Sigmoid colon (tissue), 7 donors: Measurements from ENCODE around the gene NR1D2. TPM values are rescaled to one million over a fixed set of nuclear protein-coding genes. Genes with fewer than 3 reads are reported as not detected.
"Not testable (repeated sequence)": the region's sequence is repeated elsewhere in the genome, so short reads cannot be mapped to it uniquely, and the experiment has no call there.

Experiments used
- DNase-seq: peaks from one replicate; pipeline ENCODE4 v3.0.0-alpha.2; 2019
- H3K27ac ChIP-seq, 4 donors: fragments of 200-600 bp; sonication (generic); one replicate each; pipeline ENCODE4 v1.5.1; 2016 to 2019; ENCODE audit warnings: mild to moderate bottlenecking in 1 of 4
- H3K27me3 ChIP-seq, 3 donors: fragments of 200-600 bp; sonication (generic); one replicate each; pipeline ENCODE4 v1.5.1; 2019; ENCODE audit warnings: mild to moderate bottlenecking in 1 of 3
- H3K36me3 ChIP-seq, 4 donors: fragments of 200-600 bp; sonication (generic); one replicate each; pipeline ENCODE4 v1.5.1; 2016 to 2019
- H3K4me1 ChIP-seq, 4 donors: fragments of 200-600 bp; sonication (generic); one replicate each; pipeline ENCODE4 v1.5.1; 2017 to 2019
- H3K4me3 ChIP-seq, 4 donors: fragments of 200-600 bp; sonication (generic); one replicate each; pipeline ENCODE4 v1.5.1; 2017 to 2019; ENCODE audit warnings: mild to moderate bottlenecking in 2 of 4, moderate library complexity in 1 of 4
- H3K9me3 ChIP-seq, 4 donors: fragments of 200-600 bp in 3 of 4; sonication (generic) in 3 of 4; one replicate each; pipeline versions ENCODE4 v1.5.1 to v1.6.1; 2013 to 2019
- CTCF ChIP-seq, 4 experiments: fragments of 450-650 bp in 3 of 4; fragments of 200-600 bp in 1 of 4; IDR thresholded peaks; one replicate each; pipeline ENCODE4 v1.5.1; 2016 to 2019; ENCODE audit warnings: antibody characterized with exemption in 4 of 4, mild to moderate bottlenecking in 3 of 4, moderate library complexity in 2 of 4
- EP300 ChIP-seq, 4 donors: sonication (generic); formaldehyde crosslinking; IDR thresholded peaks; one replicate each; pipeline ENCODE4 v1.6.1; 2017; ENCODE audit warnings: antibody characterized with exemption in 4 of 4
- POLR2A ChIP-seq, 2 donors: fragments of 450-650 bp; IDR thresholded peaks; one replicate each; pipeline ENCODE4 v1.6.1; 2016; ENCODE audit warnings: antibody characterized with exemption in 2 of 2, mild to moderate bottlenecking in 2 of 2, moderate library complexity in 2 of 2
- POLR2AphosphoS5 ChIP-seq, 4 donors: sonication (generic); formaldehyde crosslinking; IDR thresholded peaks; one replicate each; pipeline ENCODE4 v1.6.1; 2017; ENCODE audit warnings: antibody characterized with exemption in 4 of 4
- WGBS, 2 donors: extraction: QIAGEN DNeasy Blood & Tissue Kit; methylation state at CpG; one replicate each; pipeline ENCODE4 v1.1.7; 2013; 5-methylcytosine and 5-hydroxymethylcytosine counted together
- intact Hi-C: fragments of 100-400 bp; cut with DNase I; formaldehyde crosslinking; loops from one replicate; pipeline ENCODE4 v1.15.1; 2023
- polyA plus RNA-seq, 3 donors: library from polyadenylated mRNA; stranded (reverse); fragments of 200-250 nt; gene quantifications; one replicate each; pipeline ENCODE4 v1.2.3, GENCODE V29; 2013
- total RNA-seq, 4 donors: library from RNA; depleted of rRNA; stranded (reverse); fragments of >200 nt; gene quantifications; one replicate each; pipeline ENCODE4 v1.1.0, GENCODE V29; 2016
- donor health status: healthy with polysubstance abuse.
- donor health status: Bipolar disorder and iron deficiency.
- donor health status: healthy.

Gene NR1D2
- total and polyA plus RNA-seq, 7 donors, result 7.7 to 63.7 (median 43.8) TPM

GRCh38 chr3:24025805-24026204 is 80.7 kb downstream of the NR1D2 start:
- no peak for TF ChIP-seq POLR2A (IDR thresholded peaks at IDR 0.05)
- 93 to 94% methylated on average over 3 of the region's 3 CpGs for WGBS, 2 donors
- Histone ChIP-seq H3K4me3 (no peak overlapping the region), H3K9me3 (no peaks in the 10 kb centered on the region), H3K27me3 (no peaks in the 10 kb centered on the region), H3K4me1 (no peaks in the 10 kb centered on the region), H3K36me3 (no peaks in the 10 kb centered on the region), H3K27ac (no peak overlapping the region)
- no peak for DNase-seq
- intact Hi-C loops, result no loop called here

GRCh38 chr3:24026665-24027064 is 81.6 kb downstream of the NR1D2 start:
- H3K4me3 ChIP-seq, H3K36me3 ChIP-seq, H3K27me3 ChIP-seq, H3K27ac ChIP-seq, H3K4me1 ChIP-seq, H3K9me3 ChIP-seq, intact Hi-C loops, DNase-seq: not testable (repeated sequence)
- 90 to 91% methylated on average over 4 of the region's 4 CpGs for whole genome bisulfite sequencing, 2 donors

- intact Hi-C loops, result no loop called here
- Histone ChIP-seq H3K4me3 (no peak overlapping the region), H3K27ac (no peak overlapping the region), H3K9me3 (no peaks in the 10 kb centered on the region), H3K27me3 (no peaks in the 10 kb centered on the region), H3K4me1 (no peaks in the 10 kb centered on the region), H3K36me3 (no peaks in the 10 kb centered on the region)
- TF ChIP-seq POLR2A (IDR thresholded peaks at IDR 0.05) (no peak), CTCF (IDR thresholded peaks at IDR 0.05) (no peak), EP300 (IDR thresholded peaks at IDR 0.05) (no peak), POLR2AphosphoS5 (IDR thresholded peaks at IDR 0.05) (no peak)
- DNase-seq, result no peak
- WGBS, 2 donors, result 65 to 68% methylated on average over 3 of the region's 3 CpGs
Observed at GRCh38 chr3:24027946-24028345, 82.9 kb downstream of the NR1D2 start.

Other genes with a start within 250 kb of the NR1D2 start
- gene UBE2E1, start 139.3 kb upstream of the NR1D2 start, total RNA-seq, result 100 to 1,000 TPM in 2 of 4 donors, 10 to 100 TPM in 2; 61.4 to 145 (median 104) TPM
- gene UBE2E1, start 139.3 kb upstream of the NR1D2 start, polyA plus RNA-seq, result 100 to 1,000 TPM in 1 of 3 donors, 10 to 100 TPM in 2; 78.7 to 108 (median 95.3) TPM
- 10 to 100 TPM; 21.6 to 29.3 (median 26.8) TPM for gene NKIRAS1, start 28.3 kb upstream of the NR1D2 start, total RNA-seq
- 1 to 10 TPM; 4.2 to 5.4 (median 5.1) TPM for gene NKIRAS1, start 28.3 kb upstream of the NR1D2 start, polyA plus RNA-seq
- 1,000 to 10,000 TPM; 1,530 to 5,073 (median 3,085) TPM for gene RPL15, start 28.2 kb upstream of the NR1D2 start, total RNA-seq
- 1,000 to 10,000 TPM; 2,984 to 4,927 (median 3,091) TPM for gene RPL15, start 28.2 kb upstream of the NR1D2 start, polyA plus RNA-seq